ENCODE data around the gene AIP.

The AIP gene

GRCh38 chr11:67494371-67495233 lies 11.8 kb downstream of the AIP start:
- DNase-seq: no peak

GRCh38 chr11:67495234-67496005 lies 12.6 kb downstream of the AIP start:
- DNase-seq: no peak

GRCh38 chr11:67496113-67496512 lies 13.3 kb downstream of the AIP start:
- DNase-seq: no peak

GRCh38 chr11:67497656-67498291 lies 14.9 kb downstream of the AIP start:
- no peak for DNase-seq

- DNase-seq: no peak
Measured at GRCh38 chr11:67498544-67498972, 15.7 kb downstream of the AIP start.

GRCh38 chr11:67499808-67500483 lies 17.1 kb downstream of the AIP start:
- no peak for DNase-seq

GRCh38 chr11:67500484-67500821 lies 17.6 kb downstream of the AIP start:
- no peak for DNase-seq

GRCh38 chr11:67500831-67501715 lies 18.2 kb downstream of the AIP start:
- DNase-seq: no peak

GRCh38 chr11:67501854-67502253 lies 19.0 kb downstream of the AIP start:
- DNase-seq: no peak

- DNase-seq: no peak
Measured at GRCh38 chr11:67502328-67502979, 19.6 kb downstream of the AIP start.

- no peak for DNase-seq
Measured at GRCh38 chr11:67503119-67504004, 20.5 kb downstream of the AIP start.

- DNase-seq: peak in 1 of 4 experiments; percentile 28
Measured at GRCh38 chr11:67504005-67504949, 21.5 kb downstream of the AIP start.

GRCh38 chr11:67504950-67505581 lies 22.2 kb downstream of the AIP start, which contains the start of gene PITPNM1:
Gene PITPNM1, minus strand, starts transcription at chr11:67505363. Its CDS starts 1,183 bp downstream, at chr11:67504180.
- DNase-seq: peak; percentile 35 to 60 (median 50)

GRCh38 chr11:67505605-67506396 lies 23.0 kb downstream of the AIP start:
- DNase-seq: peak; percentile 80 to 85 (median 82)

GRCh38 chr11:67506426-67507051 lies 23.7 kb downstream of the AIP start:
- DNase-seq: no peak

GRCh38 chr11:67507242-67507863 lies 24.5 kb downstream of the AIP start:
- DNase-seq: peak in 1 of 4 experiments; percentile 18

Data from activated CD4-positive, CD25-positive, alpha-beta regulatory T cell (primary cell).